ENCODE results near the gene CCDC34.

Gene CCDC34

GRCh38 chr11:27300974-27301373 lies 62.0 kb downstream of the CCDC34 start:
- no peak for DNase-seq
- Histone ChIP-seq H3K27ac (no peak overlapping the region), H3K27me3 (no peaks in the 10 kb centered on the region), H3K9me3 (no peaks in the 10 kb centered on the region), H3K4me1 (no peaks in the 10 kb centered on the region), H3K4me3 (no peak overlapping the region), H3K36me3 (no peaks in the 10 kb centered on the region)
- intact Hi-C loops (cut with DNase I; ENCODE audit: low total_unique reads), result no loop called here
- TF ChIP-seq CTCF (IDR thresholded peaks at IDR 0.05), result no peak

GRCh38 chr11:27297616-27298015 lies 65.4 kb downstream of the CCDC34 start:
- Histone ChIP-seq H3K9me3 (no peaks in the 10 kb centered on the region), H3K4me3 (no peak overlapping the region), H3K27ac (no peak overlapping the region), H3K27me3 (no peaks in the 10 kb centered on the region), H3K36me3 (no peaks in the 10 kb centered on the region), H3K4me1 (no peaks in the 10 kb centered on the region)
- TF ChIP-seq CTCF (IDR thresholded peaks at IDR 0.05), result no peak
- no peak for DNase-seq
- intact Hi-C loops (cut with DNase I; ENCODE audit: low total_unique reads), result loop anchor here (10.0 kb wide), 1 partner anchor 187 kb away; no protein-coding TSS in a partner anchor

GRCh38 chr11:27296497-27296896 lies 66.5 kb downstream of the CCDC34 start:
- Histone ChIP-seq H3K36me3 (no peaks in the 10 kb centered on the region), H3K27ac (no peak overlapping the region), H3K4me1 (no peaks in the 10 kb centered on the region), H3K27me3 (no peaks in the 10 kb centered on the region), H3K9me3 (no peaks in the 10 kb centered on the region), H3K4me3 (no peak overlapping the region)
- intact Hi-C loops (cut with DNase I; ENCODE audit: low total_unique reads), result loop anchor here (10.0 kb wide), 1 partner anchor 188 kb away; no protein-coding TSS in a partner anchor
- no peak for DNase-seq
- TF ChIP-seq CTCF (IDR thresholded peaks at IDR 0.05), result peak; percentile 51 to 58

GRCh38 chr11:27295928-27296327 lies 67.1 kb downstream of the CCDC34 start:
- Histone ChIP-seq H3K27me3 (no peaks in the 10 kb centered on the region), H3K27ac (no peak overlapping the region), H3K9me3 (no peaks in the 10 kb centered on the region), H3K4me1 (no peaks in the 10 kb centered on the region), H3K36me3 (no peaks in the 10 kb centered on the region), H3K4me3 (no peak overlapping the region)
- DNase-seq, result no peak
- TF ChIP-seq CTCF (IDR thresholded peaks at IDR 0.05), result no peak
- intact Hi-C loops (cut with DNase I; ENCODE audit: low total_unique reads), result loop anchor here (10.0 kb wide), 1 partner anchor 189 kb away; no protein-coding TSS in a partner anchor

GRCh38 chr11:27294654-27295053 lies 68.4 kb downstream of the CCDC34 start:
- TF ChIP-seq CTCF (IDR thresholded peaks at IDR 0.05), result no peak
- Histone ChIP-seq H3K27me3 (no peaks in the 10 kb centered on the region), H3K9me3 (no peaks in the 10 kb centered on the region), H3K36me3 (no peaks in the 10 kb centered on the region), H3K4me1 (no peaks in the 10 kb centered on the region), H3K4me3 (no peak overlapping the region), H3K27ac (no peak overlapping the region)
- intact Hi-C loops (cut with DNase I; ENCODE audit: low total_unique reads), result loop anchor here (5.0 to 10.0 kb wide), 2 partner anchors 102 to 190 kb away; no protein-coding TSS in a partner anchor
- no peak for DNase-seq

All from tibial artery (tissue), 4 donors.